CD4-positive, alpha-beta T cell treated with Interleukin-17A for 4 hours (primary cell): Measurements from ENCODE around the gene PNPLA7.

Experiments used
- DNase-seq: peaks from one replicate; pipeline ENCODE4 v3.0.0-alpha.2; 2020; ENCODE audit warnings: mixed read lengths

PNPLA7 gene

DNA sequence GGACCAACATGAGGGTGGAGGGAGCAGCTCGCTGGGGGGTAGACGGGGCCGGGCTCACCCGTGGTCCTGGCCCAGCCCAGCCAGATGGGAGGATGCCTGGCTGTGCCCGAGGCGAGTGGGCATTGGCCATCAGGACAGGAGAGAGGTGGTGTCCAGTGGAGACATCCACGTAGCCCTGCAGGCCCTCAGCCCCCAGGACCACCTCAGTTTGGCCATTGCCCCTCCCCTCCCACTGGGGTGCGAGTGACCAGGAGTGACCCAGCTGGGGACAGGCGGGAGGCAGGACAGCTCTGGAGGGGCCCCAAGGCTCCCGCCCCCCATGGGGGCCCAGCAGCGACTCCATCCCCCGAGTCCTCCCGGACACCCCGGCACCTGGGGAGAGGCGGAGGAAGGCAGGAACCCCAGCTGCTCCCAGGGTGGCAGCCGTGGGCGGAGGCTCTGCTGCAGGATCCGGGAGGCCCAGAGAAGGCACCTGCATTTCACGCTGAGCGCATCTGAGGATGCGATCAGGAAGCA, 118.7 kb downstream of the PNPLA7 start:
- no peak for DNase-seq

DNA sequence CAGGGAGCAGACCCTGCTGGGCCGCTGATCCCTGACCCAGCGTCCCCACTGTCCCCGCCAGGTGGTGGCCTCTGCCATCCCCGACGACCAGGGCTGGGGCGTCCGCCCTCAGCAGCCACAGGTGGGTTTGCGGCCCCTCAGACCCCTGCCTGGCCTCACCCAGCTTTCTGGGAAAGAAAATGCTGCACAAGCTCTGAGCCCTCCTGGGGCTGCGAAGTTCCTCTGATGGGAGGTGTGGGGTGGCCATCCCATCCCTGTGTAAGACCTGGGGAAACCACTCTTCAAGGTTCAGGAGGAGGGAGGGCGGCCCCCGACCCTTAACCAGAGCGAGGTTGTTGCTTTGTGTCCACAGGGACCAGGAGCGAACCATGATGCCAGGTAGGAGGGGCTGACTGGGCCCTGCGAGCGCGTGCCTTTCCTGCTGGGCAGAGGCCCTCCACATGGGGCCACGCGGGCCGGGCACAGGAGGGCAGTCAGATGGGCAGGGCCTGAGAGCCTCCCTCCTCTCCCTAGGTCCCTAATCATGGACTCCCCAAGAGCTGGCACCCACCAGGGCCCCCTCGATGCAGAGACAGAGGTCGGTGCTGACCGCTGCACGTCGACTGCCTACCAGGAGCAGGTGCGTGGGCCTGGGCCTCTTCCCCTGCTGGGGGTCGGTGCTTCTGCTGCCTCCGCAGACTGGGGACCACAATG, 119.3 kb downstream of the PNPLA7 start:
- DNase-seq = no peak

DNA sequence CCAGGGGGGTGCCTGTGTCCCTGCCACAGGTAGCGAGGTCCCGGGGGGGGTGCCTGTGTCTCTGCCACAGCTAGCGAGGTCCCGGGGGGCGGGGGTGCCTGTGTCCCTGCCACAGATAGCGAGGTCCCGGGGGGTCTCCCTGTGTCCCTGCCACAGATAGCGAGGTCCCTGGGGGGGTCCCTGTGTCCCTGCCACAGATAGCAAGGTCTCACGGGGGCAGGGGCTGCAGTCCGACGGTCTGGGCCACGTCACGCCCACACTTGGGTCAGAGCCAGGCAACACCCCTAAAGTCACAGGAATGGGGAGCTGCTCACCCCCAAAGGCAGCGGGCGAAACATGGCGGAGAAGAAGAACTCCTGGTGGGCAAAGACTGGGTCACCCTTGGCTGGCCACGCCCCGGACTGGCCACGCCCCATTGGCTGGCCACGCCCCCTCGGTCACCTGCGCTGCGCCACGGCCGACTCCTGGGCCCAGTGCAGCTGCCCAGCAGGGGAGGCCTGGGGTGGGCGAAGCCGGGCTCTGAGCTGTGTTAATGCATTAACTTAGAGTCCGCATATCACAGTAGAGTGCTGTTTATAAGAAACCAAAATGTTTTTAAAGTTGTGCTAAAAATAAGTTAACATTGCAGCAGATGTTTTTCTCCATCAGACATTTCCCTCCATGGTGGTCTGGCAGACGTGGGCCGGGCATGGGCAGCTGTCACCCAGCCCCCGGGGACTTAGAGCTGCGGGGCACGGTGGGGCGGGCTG, 120.1 kb downstream of the PNPLA7 start:
- DNase-seq = no peak

DNA sequence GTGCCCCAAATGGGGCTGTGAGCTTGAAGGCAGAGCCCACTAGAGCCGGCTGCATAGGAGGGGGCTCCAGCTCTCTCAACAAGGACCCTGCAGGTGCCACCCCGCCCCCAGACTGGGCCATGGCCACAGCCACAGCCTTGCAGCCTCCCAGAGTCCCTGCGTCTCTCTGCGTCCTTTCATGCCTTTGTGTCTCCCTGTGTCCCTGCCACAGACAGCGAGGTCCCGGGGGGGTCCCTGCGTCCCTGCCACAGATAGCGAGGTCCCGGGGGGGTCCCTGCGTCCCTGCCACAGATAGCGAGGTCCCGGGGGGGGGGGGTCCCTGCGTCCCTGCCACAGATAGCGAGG, 120.7 kb downstream of the PNPLA7 start:
- no peak for DNase-seq

DNA sequence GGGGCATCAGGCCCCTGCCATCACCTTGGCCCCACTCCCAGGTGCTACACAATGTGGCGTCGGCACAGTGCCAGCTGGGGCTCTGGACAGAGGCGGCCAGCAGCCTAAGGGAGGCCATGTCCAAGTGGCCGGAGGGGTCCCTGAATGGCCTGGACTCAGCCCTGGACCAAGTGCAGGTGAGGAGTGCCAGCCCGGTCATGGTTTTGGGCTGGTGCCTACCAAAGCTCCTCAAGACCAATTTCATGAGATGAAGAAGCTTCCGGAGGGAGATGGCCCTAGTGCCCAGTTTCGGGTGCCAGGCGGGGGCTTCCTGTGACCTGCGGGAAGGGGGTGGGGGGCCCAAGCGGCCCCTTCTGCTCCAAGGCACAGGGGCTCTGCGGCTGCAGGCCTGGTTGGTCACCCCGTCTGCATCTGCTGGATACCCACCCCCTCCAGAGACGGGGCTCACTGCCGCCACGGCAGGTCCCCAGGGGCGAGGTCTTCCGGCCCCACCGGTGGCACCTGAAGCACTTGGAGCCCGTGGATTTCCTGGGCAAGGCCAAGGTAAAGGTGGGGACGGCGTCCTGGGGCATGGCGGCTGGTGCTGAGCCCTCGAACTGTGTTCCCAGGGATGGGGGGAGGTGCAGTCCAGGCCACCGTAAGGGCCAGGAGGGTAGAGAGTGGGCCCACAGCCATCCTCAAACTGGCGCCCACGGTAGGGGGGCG, 121.2 kb downstream of the PNPLA7 start:
- DNase-seq = no peak

DNA sequence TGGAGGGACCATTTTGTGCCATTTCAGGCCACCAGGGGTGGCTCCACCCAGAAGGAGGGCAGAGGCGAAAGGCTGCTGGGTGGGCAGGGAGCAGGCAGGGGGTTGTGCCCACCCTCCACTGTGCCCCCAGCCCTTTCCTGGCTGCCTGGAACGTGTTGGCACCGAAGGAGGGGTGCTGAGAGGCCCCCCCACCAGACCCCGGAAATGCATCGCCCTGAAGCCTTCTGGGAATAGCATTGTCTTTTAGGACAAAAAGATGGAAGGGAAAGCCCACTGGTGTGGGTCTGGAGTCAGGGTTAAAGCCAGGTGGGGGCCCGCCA, 121.9 kb downstream of the PNPLA7 start:
- DNase-seq = no peak

DNA sequence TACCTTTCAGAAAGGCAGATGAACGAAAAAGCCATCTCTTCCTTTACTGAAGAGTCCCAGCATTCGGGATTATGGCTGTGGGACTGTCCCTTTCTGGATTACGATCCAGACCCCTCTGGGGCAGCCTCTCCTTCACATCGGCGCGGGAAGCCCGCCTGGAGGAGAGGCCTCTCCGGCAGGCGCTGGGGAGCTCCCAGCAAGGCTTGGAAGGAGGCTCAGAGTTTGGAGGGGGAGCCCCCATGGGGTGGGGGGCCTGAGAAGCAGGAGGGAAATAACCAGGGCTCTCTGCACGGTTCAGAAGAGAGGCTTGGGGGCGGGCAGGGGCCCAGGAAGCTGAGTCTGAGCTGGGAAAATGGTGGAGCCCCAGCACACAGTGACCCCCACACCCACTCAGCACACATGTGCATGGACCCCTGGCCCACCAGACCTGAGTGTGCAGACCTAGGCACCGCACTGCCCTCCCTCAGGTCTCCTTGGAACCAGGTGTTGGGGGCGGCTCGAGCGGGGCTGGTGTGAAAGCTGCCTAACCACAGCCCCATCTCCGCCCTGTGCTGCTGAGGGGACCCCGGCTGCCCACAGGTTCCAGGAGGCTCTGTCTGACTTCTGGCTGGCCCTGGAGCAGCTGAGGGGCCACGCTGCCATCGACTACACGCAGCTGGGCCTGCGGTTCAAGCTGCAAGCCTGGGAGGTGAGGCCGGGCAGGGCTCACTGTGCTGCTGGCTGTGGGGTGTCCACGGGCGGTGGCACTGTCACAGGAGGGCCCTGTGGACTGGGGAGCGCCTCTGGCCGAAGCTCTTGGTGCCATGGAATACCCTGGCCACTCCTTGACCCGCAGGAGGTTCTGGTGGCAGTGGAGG, 122.5 kb downstream of the PNPLA7 start:
- no peak for DNase-seq

DNA sequence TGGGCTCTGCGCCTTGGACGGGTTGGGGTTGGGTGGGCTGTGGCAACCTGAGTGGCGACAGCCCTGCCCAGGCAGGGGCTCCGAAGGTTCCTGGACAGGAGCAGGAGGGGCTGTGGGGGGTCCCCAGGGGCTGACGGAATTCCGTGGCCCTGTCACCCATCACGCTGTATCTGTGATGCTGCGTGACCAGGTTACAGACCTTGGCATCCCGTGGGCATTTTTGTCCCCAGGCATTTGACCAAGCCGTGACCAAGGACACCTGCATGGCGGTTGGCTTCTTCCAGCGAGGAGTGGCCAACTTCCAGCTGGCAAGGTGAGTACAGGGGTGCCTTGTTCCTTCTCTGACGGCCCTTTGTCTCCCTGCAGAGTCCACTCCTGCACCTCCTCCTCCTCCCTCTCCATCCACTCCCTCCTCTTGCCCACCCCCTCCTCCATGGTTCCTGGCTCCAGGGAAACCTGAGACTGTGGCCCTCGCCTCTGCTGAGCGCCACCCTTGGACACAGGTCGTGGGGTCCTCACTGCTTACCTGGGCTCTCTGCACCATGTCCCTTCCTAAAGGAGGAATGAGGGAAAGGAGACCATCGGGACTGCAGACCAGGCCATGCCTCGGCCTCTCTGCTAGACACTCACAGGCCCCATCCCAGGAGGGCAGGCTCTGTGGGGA, 124.1 kb downstream of the PNPLA7 start:
- no peak for DNase-seq

DNA sequence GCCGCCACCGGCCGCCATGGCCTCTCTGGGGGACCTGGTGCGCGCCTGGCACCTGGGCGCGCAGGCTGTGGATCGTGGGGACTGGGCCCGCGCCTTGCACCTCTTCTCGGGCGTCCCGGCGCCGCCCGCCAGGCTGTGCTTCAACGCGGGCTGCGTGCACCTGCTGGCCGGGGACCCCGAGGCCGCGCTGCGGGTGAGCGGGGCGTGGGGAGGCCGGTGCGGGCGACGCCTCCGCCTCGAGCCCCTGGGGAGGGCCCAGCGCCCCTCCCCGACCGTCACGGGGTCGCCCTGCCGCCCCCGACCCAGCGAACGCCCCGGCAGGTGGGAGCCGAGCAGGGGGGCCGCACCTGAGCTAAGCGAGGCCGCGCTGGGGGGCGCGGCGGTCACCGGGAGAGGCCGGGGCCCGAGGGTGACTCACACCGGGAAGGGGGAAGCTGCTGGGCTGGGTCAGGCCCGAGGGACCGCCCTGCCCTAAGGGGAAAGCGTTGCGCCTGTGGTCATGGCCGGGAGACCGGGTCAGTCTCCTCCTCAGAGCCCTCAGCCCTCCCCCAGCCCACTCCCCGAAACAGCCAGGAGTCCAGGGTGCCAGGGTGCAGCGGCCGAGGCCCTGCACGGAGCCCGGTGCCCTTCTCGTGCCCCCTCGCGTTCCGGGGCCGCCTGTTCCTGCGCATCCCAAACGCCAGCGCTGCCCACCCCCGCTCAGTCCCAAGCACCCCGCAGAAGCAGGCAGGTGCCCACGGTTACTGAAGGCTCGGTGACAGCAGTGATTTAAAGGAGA, 126.5 kb downstream of the PNPLA7 start:
- peak; percentile 15 for DNase-seq

DNA sequence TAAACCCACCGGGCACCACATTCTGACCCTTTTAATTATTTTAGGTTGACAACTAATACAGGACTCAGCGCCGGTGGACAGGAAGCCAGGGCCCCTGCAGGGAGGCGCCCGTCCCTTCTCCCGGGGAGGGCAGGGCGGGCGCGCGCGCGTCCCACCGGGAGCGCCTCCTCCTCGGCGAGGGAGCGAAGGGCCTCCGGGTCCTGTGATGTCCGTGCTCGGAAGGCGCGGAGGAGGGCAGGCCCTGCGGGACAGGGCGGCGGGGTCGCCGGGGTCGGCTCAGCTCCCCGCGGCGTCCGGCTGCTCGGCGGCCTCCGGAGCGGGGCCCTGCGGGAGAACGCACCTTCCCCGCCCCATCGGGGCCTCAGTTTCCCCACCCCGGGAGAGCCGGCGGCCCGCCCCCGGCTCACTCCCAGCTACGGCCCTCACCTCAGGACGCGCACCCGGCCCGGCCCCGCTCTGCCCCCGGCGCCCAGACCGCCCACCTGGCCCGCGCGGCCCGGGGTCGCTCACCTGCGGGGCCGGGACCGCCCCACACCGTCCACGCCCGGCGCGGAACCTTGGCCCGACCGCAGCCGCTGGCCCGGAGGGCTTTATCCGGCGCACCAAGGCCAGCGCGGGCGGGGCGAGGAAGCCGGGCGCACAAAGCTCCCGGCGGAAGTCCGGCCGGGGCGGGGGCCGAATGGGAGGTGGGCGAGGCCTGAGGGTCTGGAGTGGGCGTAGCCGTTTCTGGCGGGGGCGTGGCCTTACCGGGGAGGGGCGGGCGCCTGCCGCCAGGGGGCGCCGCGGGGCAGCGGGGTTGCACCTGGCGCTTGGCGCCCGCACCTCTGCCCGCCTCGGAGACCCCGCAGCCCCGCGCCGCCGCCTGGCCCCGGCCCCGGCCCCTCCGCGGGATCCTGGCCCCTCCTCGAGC, 127.3 kb downstream of the PNPLA7 start, which contains the start of the genes EXD3 and NOXA1:
Gene EXD3 (minus strand): TSS at position 559 of the 910 bp plus-strand sequence. CDS start 27,805 bp downstream, outside the sequence.
Gene NOXA1 (plus strand): TSS at position 790 of the 910 bp plus-strand sequence. CDS start 137 bp downstream, outside the sequence.
- DNase-seq = peak; percentile 95

DNA sequence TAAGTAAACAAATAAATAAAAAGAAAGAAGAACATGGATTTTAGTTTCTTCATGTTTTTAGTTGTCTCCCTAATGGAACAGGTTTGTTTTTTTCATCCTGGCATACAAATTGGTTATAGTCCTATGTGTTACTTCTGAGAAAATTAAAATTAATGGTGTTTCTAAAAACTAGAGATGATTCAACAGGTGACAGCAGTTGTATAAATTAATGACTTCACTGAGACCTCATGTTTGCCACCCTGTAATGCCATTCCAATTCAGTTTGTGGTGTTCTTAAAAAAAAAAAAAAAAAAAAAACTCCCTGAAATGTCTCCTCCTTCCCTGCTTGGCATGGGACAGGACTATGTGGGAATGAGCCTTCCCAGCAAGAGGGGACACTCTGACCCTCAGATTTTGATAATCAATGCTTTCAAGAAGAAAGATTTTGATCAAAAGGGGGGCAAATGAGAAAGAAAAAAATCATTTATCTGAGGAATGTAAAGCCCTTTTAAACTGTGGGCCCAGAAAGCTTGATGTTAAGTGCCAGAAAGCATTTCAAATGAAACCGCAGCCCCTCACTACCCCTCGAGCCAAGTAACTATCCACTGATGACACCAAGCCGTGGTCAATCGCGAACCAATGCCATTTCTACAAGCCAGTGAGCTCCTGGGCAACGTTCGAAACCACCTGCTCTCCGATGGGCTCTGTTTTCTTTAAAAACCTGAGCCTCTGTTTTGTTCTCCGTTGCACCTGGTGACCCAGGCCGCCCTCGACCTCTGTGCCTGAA, 128.2 kb downstream of the PNPLA7 start:
- DNase-seq = no peak

DNA sequence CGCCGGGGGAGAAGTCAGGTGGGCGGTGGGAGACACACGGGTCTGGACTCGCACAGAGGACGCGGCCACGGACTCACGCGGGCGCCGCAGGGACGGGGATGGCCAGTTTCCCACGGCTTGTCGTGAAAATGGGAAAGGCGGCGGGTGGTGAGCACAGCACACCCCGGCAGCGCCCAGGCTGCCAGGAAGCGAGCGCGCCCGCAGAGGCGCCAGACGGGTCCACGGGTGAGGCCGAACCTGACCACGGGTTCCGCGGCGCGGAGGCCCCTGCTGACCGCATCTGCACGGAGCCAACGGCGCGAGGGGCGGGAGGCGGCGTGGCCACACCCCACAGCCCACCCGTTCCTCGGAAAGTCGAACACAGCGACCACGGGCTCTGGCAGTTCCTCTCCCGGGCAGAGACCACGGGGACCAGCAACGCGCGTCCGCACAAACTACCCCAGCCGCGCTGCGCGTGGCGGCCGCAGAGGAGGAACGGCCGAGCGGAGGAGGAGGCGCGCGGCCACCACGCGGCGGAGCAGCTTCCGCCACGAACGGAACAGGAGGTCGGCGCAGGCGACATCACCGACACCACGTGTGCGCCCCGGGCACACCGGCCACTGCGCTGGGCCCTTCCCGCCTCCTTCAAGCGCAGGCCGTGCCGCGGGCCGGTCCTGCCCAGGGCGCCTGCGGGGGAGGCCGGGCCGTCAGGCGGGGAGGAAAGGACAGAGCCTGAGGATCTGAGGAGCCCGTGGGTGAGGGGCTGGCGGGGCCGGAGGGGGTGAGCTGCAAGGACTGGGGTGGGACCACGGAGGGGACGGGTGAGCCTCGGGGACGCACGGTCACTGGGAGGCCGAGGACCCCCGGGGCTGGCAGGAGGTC, 132.8 kb downstream of the PNPLA7 start:
- DNase-seq = peak; percentile 17

DNA sequence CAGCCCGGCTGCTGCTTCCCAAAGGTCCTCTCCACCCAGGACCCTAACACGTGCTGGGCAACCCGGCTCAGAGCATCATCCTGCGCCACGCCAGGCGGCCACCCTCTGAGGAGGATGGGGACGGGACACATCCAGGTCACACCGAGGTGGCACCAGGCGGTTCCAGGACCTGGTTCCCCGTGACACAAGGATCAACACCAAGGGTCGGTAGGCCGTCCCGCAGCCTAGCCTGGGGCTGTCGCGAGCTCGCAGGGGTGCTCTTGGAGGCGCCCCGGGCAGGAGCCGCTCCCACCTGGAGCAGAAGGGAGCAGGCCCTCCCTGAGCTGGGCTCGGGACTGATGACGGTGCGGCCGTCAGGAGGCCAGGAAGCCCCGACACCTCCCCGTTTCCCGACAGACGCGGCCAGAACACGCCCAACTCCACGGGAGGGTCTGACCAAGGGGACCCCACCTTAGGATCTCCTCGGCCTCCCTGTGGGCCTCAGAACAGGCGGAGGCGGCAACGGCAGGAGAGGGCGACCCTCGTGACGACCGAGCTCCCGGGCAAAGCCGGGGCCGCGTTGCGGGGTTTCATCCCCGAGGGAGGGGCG, 133.5 kb downstream of the PNPLA7 start:
- no peak for DNase-seq

DNA sequence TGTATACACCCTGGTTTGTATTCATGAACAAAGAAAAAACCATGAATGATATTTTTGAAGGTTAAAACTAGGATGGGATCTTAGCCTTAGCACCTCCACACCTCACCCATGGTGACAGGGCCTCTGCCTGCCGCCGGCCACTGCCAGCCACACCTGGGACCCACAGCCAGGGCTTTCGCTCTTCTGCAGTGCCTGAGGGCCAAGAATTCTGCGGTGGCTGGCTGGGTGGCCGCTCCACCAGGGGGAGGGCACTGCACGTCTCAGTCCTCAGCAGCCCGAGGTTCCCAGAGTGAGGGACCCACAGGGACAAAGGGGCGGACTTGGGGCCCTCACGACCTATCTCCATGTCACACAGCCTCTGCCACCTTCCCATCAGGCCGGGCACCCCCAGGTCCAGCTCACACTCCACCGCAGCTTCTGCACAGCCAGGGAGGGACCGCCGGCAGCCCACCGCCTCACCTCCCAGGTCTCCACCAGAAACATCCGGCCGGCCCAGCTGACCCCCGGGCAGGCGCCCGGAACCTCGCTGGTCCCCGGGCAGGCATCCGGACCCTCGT, 134.1 kb downstream of the PNPLA7 start:
- DNase-seq = no peak

DNA sequence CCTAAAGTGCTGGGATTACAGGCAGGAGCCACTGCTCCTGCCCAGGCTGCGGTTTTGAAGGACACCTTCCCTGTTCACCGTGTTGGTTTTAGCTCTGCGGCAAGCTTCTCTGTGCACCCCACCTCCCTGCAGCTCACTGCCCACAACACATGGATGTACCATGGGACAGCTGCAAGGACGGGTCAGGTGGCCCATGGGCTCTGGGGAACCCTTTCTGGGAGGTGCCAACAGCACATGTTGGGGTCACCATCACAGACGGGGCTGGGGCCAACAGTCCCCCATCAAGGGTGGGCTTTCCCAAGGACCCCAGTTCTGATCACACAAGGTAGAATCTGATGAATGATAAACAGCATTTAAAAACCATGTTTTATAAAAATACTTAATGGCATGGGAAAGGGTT, 134.8 kb downstream of the PNPLA7 start:
- no peak for DNase-seq

DNA sequence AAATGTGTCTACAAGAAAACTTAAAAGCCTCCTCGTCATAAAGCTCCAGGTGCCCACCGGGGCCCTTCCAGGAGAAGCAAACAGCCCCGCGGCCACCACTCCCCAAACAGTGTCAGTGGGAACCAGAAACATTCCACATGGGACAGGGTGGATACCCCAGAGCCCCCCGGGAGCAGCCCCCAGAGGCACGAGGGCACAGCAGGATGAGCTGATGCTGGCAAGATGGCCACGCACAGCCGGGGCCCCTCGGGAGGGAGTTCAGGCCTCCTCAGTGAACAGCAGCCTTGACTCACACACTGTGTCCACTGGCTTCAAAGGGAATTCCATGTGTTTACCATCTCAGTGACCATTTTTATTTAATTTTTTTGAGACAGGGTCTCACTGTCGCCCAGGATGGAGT, 137.8 kb downstream of the PNPLA7 start:
- no peak for DNase-seq

DNA sequence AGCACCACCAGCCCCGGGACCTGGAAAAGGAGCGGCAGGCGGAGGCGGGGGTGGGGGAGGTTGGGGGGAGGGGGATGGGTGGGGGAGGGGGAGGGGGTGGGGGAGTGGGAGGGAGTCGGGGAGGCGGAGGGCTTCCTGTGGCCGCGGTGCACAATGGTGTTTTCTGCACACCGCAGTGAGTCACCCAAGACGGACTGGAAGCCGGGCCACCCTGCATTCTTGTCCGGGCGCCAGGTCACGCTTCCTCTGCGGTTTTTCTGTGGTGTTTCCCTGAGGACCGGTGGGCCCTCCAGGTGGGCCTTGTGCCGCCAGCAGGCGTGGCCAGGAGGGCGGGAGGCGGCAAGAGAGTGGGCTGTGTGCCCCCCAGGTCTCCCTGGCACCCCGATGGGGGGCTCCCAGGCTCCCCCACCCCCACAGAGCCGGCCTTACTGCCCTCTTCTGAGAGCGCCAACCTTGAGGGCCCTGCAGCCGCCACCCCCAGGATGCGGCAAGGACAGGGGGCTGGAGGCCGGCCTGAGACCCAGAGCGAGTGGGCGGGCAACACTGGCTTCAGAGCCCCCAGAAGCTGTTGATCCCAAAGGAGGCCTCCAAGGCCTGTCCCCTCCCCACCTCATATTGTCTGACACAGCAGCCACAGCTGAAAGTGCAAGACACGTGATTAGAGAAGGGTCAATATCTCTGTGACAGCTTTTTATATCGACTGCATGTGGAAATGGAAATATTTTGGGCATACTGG, 138.4 kb downstream of the PNPLA7 start:
- DNase-seq = peak; percentile 52
